Stimulated activated CD8-positive, alpha-beta memory T cell treated with anti-CD3 and anti-CD28 coated beads, Interleukin-15, amount 100 ng/mL, for 48 hours (primary cell): ENCODE data around the gene KRTAP9-1.
"Not testable (repeated sequence)": the region's sequence is repeated elsewhere in the genome, so short reads cannot be mapped to it uniquely, and the experiment has no call there.

Experiments used
- DNase-seq, 2 donors: peaks; one replicate each; pipeline ENCODE4 v3.0.0-alpha.2; 2020; ENCODE audit warnings: low read depth in 2 of 2

Gene KRTAP9-1

GRCh38 chr17:41178843-41179616 lies 10.7 kb upstream of the KRTAP9-1 start:
- no peak for DNase-seq

GRCh38 chr17:41184480-41184961 lies 5.2 kb upstream of the KRTAP9-1 start, which contains the start of gene KRTAP4-1:
KRTAP4-1 (minus strand) TSS chr17:41184911; CDS start chr17:41184854, 57 bp downstream.
- no peak for DNase-seq

- DNase-seq = no peak
Observed at GRCh38 chr17:41185001-41185400, 4.7 kb upstream of the KRTAP9-1 start.

- DNase-seq = no peak
Observed at GRCh38 chr17:41186872-41187271, 2.8 kb upstream of the KRTAP9-1 start.

- no peak for DNase-seq
Observed at GRCh38 chr17:41190328-41190727, 641 bp downstream of the KRTAP9-1 start.

GRCh38 chr17:41196068-41196467 lies 6.4 kb downstream of the KRTAP9-1 start:
- DNase-seq = no peak

GRCh38 chr17:41199421-41200078 lies 9.9 kb downstream of the KRTAP9-1 start:
- no peak for DNase-seq

GRCh38 chr17:41211845-41212466 lies 22.3 kb downstream of the KRTAP9-1 start:
- DNase-seq = no peak

GRCh38 chr17:41212524-41213169 lies 23.0 kb downstream of the KRTAP9-1 start:
- DNase-seq = no peak

- no peak for DNase-seq
Observed at GRCh38 chr17:41215681-41216080, 26.0 kb downstream of the KRTAP9-1 start.

- DNase-seq = no peak
Observed at GRCh38 chr17:41223821-41224220, 34.1 kb downstream of the KRTAP9-1 start.

- no peak for DNase-seq
Observed at GRCh38 chr17:41226051-41226450, 36.4 kb downstream of the KRTAP9-1 start.

GRCh38 chr17:41226598-41227095 lies 37.0 kb downstream of the KRTAP9-1 start, which contains the start of gene KRTAP9-2:
KRTAP9-2 (plus strand) TSS chr17:41226648; CDS start chr17:41226655, 7 bp downstream.
- not testable (repeated sequence) for DNase-seq

- no peak for DNase-seq
Observed at GRCh38 chr17:41230094-41230493, 40.4 kb downstream of the KRTAP9-1 start.

GRCh38 chr17:41231731-41232130 lies 42.0 kb downstream of the KRTAP9-1 start:
- DNase-seq = no peak

GRCh38 chr17:41232399-41233105 lies 42.9 kb downstream of the KRTAP9-1 start, which contains the start of gene KRTAP9-3:
KRTAP9-3 (plus strand) TSS chr17:41232449; CDS start chr17:41232502, 53 bp downstream.
- not testable (repeated sequence) for DNase-seq

- not testable (repeated sequence) for DNase-seq
Observed at GRCh38 chr17:41237116-41237515, 47.4 kb downstream of the KRTAP9-1 start.

- not testable (repeated sequence) for DNase-seq
Observed at GRCh38 chr17:41237949-41238437, 48.3 kb downstream of the KRTAP9-1 start, which contains the start of gene KRTAP9-8. KRTAP9-8 (plus strand) TSS chr17:41237999; CDS start chr17:41238052, 53 bp downstream.
